SK-N-MC (cell line): ENCODE data around the gene APOA4.

ENCODE experiments used
- EZH2 ChIP-seq: fragments of 200-600 bp; sonication (generic); IDR thresholded peaks from one replicate; pipeline ENCODE4 v1.6.1; 2017; ENCODE audit warnings: antibody characterized with exemption
- POLR2AphosphoS5 ChIP-seq: IDR thresholded peaks from 2 replicates; pipeline ENCODE4 v1.6.1; 2012; ENCODE audit warnings: mild to moderate bottlenecking, low read depth, low read length, borderline replicate concordance

- no peak for TF ChIP-seq POLR2AphosphoS5
- TF ChIP-seq EZH2 = no peak
Observed at GRCh38 chr11:116838321-116839084, 15.4 kb upstream of the APOA4 start.
